Measurements from ENCODE around the gene TEX55.

DNA sequence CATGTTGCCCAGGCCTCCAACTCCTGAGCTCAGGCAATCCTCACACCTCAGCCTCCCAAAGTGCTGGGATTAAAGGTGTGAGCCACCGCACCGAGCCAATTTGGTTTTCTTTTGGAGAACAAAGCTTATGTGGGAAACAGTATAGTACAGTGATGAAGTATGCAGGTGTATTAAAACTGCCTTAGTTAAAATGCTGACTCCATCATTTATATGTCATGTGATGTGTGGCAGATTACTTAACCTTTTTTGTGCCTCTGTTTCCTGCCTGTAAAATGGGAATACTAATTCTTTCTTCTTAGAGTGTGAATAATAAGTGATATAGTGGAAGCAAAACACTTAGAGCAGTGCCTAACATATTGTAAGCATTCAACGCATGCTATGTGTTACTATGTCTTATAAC lies 48.0 kb upstream of the TEX55 start:
- TF ChIP-seq EP300 (conservative IDR thresholded peaks at IDR 0.05; ENCODE audit: poor library complexity, severe bottlenecking) (no peak), EZH2 (IDR thresholded peaks at IDR 0.05; ENCODE audit: borderline replicate concordance, insufficient read depth, low read length, poor library complexity, severe bottlenecking) (no peak), RAD21 (conservative IDR thresholded peaks at IDR 0.05) (no peak), CTCF (IDR thresholded peaks at IDR 0.05; ENCODE audit: poor library complexity, severe bottlenecking) (no peak), REST (IDR thresholded peaks at IDR 0.05; ENCODE audit: borderline replicate concordance) (no peak), TAF1 (IDR thresholded peaks at IDR 0.05; ENCODE audit: low read depth) (no peak), SMC3 (conservative IDR thresholded peaks at IDR 0.05; ENCODE audit: poor library complexity) (no peak)

All from neural cell (in vitro differentiated cells).